ENCODE measurements around the gene PSMG2. TPM values are rescaled to one million over a fixed set of nuclear protein-coding genes. Genes with fewer than 3 reads are reported as not detected.

The PSMG2 gene
- polyA plus RNA-seq, 1 donor from 2014 or later: 87.2 TPM

- Histone ChIP-seq H3K9ac (ENCODE audit: low read length) (no peak overlapping the region), H3K9me2 (ENCODE audit: insufficient read depth, low read length) (no peaks in the 10 kb centered on the region), H4K20me1 (ENCODE audit: insufficient read depth) (no peaks in the 10 kb centered on the region), H2AFZ (ENCODE audit: low read depth, low read length) (no peak overlapping the region), H3K27ac (ENCODE audit: low read length) (no peak overlapping the region), H3K27me3 (ENCODE audit: insufficient read depth, low read depth, low read length) (no peaks in the 10 kb centered on the region), H3K9me3 (ENCODE audit: low read length) (no peaks in the 10 kb centered on the region), H3K4me3 (ENCODE audit: low read length) (peak overlapping the region; percentile 98), H3K79me2 (replicated peaks; ENCODE audit: insufficient read depth, low read length) (peaks cover 46% of the 10 kb centered on the region), H3K36me3 (ENCODE audit: insufficient read depth, low read length) (peaks cover 7% of the 10 kb centered on the region), H3K4me2 (ENCODE audit: low read length) (peak overlapping the region; percentile 37), H3F3A (ENCODE audit: insufficient read depth, low read length, poor library complexity, severe bottlenecking) (peaks cover 5% of the 10 kb centered on the region)
- TF ChIP-seq CTCF (IDR thresholded peaks at IDR 0.05; ENCODE audit: poor library complexity, severe bottlenecking): no peak
- TF ChIP-seq TAF1 (IDR thresholded peaks at IDR 0.05; ENCODE audit: low read depth): no peak
- TF ChIP-seq RAD21 (conservative IDR thresholded peaks at IDR 0.05): no peak
- TF ChIP-seq EZH2 (IDR thresholded peaks at IDR 0.05; ENCODE audit: borderline replicate concordance, insufficient read depth, low read length, poor library complexity, severe bottlenecking): no peak
- TF ChIP-seq, protein P1, sequence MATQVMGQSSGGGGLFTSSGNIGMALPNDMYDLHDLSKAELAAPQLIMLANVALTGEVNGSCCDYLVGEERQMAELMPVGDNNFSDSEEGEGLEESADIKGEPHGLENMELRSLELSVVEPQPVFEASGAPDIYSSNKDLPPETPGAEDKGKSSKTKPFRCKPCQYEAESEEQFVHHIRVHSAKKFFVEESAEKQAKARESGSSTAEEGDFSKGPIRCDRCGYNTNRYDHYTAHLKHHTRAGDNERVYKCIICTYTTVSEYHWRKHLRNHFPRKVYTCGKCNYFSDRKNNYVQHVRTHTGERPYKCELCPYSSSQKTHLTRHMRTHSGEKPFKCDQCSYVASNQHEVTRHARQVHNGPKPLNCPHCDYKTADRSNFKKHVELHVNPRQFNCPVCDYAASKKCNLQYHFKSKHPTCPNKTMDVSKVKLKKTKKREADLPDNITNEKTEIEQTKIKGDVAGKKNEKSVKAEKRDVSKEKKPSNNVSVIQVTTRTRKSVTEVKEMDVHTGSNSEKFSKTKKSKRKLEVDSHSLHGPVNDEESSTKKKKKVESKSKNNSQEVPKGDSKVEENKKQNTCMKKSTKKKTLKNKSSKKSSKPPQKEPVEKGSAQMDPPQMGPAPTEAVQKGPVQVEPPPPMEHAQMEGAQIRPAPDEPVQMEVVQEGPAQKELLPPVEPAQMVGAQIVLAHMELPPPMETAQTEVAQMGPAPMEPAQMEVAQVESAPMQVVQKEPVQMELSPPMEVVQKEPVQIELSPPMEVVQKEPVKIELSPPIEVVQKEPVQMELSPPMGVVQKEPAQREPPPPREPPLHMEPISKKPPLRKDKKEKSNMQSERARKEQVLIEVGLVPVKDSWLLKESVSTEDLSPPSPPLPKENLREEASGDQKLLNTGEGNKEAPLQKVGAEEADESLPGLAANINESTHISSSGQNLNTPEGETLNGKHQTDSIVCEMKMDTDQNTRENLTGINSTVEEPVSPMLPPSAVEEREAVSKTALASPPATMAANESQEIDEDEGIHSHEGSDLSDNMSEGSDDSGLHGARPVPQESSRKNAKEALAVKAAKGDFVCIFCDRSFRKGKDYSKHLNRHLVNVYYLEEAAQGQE (IDR thresholded peaks at IDR 0.05; ENCODE audit: borderline replicate concordance): no peak
- no peak for TF ChIP-seq MXI1 (conservative IDR thresholded peaks at IDR 0.05; ENCODE audit: poor library complexity, severe bottlenecking)
- TF ChIP-seq SMC3 (conservative IDR thresholded peaks at IDR 0.05; ENCODE audit: poor library complexity): no peak
- TF ChIP-seq POLR2AphosphoS5 (IDR thresholded peaks at IDR 0.05): no peak
- no peak for TF ChIP-seq EP300 (conservative IDR thresholded peaks at IDR 0.05; ENCODE audit: poor library complexity, severe bottlenecking)
Observed at GRCh38 chr18:12701161-12701560, 1.7 kb upstream of the PSMG2 start.

DNA sequence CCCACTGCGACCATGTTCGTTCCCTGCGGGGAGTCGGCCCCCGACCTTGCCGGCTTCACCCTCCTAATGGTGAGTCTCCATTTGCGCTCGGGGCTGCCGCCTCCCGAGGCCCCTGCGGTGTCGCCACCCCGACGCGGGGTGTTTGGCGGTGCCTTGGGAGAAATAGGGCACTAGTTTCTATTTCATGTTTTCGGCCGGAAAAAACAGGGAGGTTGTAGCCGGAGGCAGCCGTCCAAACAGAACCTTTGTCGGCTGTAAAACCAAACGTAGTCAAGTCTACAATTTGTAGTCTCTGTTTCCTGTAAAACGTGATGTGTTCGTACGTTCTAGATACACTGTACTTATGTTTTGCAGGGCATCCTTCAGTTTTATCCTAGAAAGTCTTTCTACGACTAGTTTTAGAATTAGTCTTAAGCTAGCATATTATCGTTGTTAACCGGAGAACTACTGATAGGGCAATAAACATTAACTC lies 290 bp downstream of the PSMG2 start:
- Histone ChIP-seq H3K9ac (ENCODE audit: low read length) (peak overlapping the region; percentile 90), H3K4me2 (ENCODE audit: low read length) (peak overlapping the region; percentile 49), H3K9me3 (ENCODE audit: low read length) (no peaks in the 10 kb centered on the region), H4K20me1 (ENCODE audit: insufficient read depth) (no peaks in the 10 kb centered on the region), H3K27me3 (ENCODE audit: insufficient read depth, low read depth, low read length) (no peaks in the 10 kb centered on the region), H3F3A (ENCODE audit: insufficient read depth, low read length, poor library complexity, severe bottlenecking) (peaks cover 5% of the 10 kb centered on the region), H2AFZ (ENCODE audit: low read depth, low read length) (peak overlapping the region; percentile 96), H3K36me3 (ENCODE audit: insufficient read depth, low read length) (peaks cover 7% of the 10 kb centered on the region), H3K4me3 (ENCODE audit: low read length) (peak overlapping the region; percentile 98), H3K79me2 (replicated peaks; ENCODE audit: insufficient read depth, low read length) (peaks cover 46% of the 10 kb centered on the region), H3K9me2 (ENCODE audit: insufficient read depth, low read length) (no peaks in the 10 kb centered on the region), H3K27ac (ENCODE audit: low read length) (peak overlapping the region; percentile 94)
- TF ChIP-seq, protein P1 (IDR thresholded peaks at IDR 0.05; ENCODE audit: borderline replicate concordance): no peak
- TF ChIP-seq TAF1 (IDR thresholded peaks at IDR 0.05; ENCODE audit: low read depth): no peak
- no peak for TF ChIP-seq EP300 (conservative IDR thresholded peaks at IDR 0.05; ENCODE audit: poor library complexity, severe bottlenecking)
- TF ChIP-seq SMC3 (conservative IDR thresholded peaks at IDR 0.05; ENCODE audit: poor library complexity): no peak
- TF ChIP-seq MXI1 (conservative IDR thresholded peaks at IDR 0.05; ENCODE audit: poor library complexity, severe bottlenecking): no peak
- no peak for TF ChIP-seq POLR2AphosphoS5 (IDR thresholded peaks at IDR 0.05)

All from neural cell (in vitro differentiated cells).